Measurements from ENCODE around the gene PCDH9. TPM values are rescaled to one million over a fixed set of nuclear protein-coding genes. Genes with fewer than 3 reads are reported as not detected.

Gene PCDH9
- total RNA-seq, 1 donor from 2014 or later: 29.7 TPM

DNA sequence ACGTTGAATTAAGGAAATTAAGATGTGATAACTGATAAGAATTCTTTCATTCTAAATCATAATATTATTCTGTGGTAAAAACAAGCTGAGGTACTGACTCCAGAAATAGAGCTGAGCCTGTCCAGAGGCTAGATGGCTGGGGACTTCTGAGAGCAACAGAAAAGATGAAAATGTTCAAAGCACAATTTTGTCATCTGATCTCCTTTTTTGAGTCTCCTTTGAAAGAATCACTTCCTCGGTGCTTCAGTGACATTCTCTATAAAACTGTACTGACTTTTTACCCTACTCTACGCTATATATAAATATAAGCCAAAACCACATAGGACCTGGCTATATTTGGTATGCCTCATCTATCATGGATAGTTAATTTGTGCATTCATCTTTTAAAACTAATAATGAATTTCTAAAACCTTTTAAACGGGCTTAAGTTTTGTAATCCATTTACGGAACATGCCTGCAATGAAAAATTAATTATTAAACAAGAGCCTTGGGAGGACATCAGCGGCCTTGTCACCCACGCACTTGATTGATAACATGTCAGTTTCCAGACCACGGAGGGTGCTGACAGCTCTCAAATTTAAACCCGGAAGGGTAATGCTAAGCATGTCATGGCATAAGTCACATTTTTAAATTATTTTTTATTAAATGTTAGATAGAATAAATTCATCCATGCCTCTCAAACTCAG is 235.5 kb downstream of the PCDH9 start:
- peaks cover 4% of the 10 kb centered on the region for H3K9me3 Mint-ChIP-seq
- TF ChIP-seq CTCF (IDR thresholded peaks at IDR 0.05; ENCODE audit: unreplicated experiment): no peak
- H3K27ac Mint-ChIP-seq: no peak overlapping the region
- peaks cover 24% of the 10 kb centered on the region for H3K4me1 Mint-ChIP-seq
- no peaks in the 10 kb centered on the region for H3K27me3 Mint-ChIP-seq (ENCODE audit: low read depth)
- no peak for DNase-seq (ENCODE audit: low spot score in 2 of 2, unreplicated experiment in 2 of 2)
- H3K4me3 Mint-ChIP-seq: peak overlapping the region; percentile 69
- H3K36me3 Mint-ChIP-seq: no peaks in the 10 kb centered on the region

DNA sequence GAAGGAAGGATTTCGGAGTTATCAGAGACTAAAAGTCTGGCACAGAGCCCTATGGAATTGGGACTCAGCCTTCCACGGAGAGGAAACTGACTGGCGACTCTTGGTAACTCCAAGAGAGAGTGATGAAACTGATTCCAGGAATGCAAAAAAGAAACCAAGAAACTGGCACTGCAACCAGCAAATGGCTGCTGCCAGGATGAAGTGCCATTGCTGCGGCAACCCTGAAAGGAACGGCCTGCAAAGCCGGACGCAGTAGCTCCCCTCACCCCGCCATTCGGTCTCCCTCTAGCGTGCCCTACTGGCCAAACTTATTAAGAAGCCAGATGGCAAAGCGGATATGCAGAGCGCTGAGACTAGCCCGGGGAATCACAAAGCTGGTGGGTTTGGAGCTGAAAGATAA is 236.0 kb downstream of the PCDH9 start:
- no peak overlapping the region for H3K27ac Mint-ChIP-seq
- H3K36me3 Mint-ChIP-seq: no peaks in the 10 kb centered on the region
- peak; percentile 47 for TF ChIP-seq CTCF (IDR thresholded peaks at IDR 0.05; ENCODE audit: unreplicated experiment)
- H3K4me3 Mint-ChIP-seq: peak overlapping the region; percentile 69
- H3K4me1 Mint-ChIP-seq: peaks cover 24% of the 10 kb centered on the region
- H3K27me3 Mint-ChIP-seq (ENCODE audit: low read depth): no peaks in the 10 kb centered on the region
- H3K9me3 Mint-ChIP-seq: peaks cover 3% of the 10 kb centered on the region
- peak; percentile 27 to 65 for DNase-seq (ENCODE audit: low spot score in 2 of 2, unreplicated experiment in 2 of 2)

DNA sequence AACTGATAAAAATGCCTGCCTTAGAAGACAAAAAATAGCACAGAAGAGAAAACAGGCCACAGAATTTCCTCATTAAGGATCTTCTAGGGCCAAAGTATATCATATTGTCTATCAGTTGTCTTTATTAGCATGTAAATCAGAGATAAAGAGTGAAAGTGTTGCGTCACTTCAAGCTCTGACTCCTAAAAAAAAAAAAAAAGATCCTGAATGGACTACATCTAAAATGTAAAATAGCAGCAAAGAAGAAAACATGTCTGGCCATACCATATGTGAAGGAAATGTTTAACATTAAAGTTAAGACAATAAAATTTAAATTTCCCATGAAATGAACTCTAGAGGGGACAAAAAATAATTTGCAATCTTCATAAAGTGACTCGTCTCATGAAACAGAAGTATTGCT is 237.4 kb downstream of the PCDH9 start:
- DNase-seq (ENCODE audit: low spot score in 2 of 2, unreplicated experiment in 2 of 2): no peak
- H3K27me3 Mint-ChIP-seq (ENCODE audit: low read depth): no peaks in the 10 kb centered on the region
- H3K36me3 Mint-ChIP-seq: no peaks in the 10 kb centered on the region
- no peak overlapping the region for H3K4me3 Mint-ChIP-seq
- no peak for TF ChIP-seq CTCF (IDR thresholded peaks at IDR 0.05; ENCODE audit: unreplicated experiment)
- H3K27ac Mint-ChIP-seq: peak overlapping the region; percentile 32
- H3K4me1 Mint-ChIP-seq: peaks cover 24% of the 10 kb centered on the region
- no peaks in the 10 kb centered on the region for H3K9me3 Mint-ChIP-seq

GRCh38 chr13:66992183-66992582 is 238.0 kb downstream of the PCDH9 start:
- no peak overlapping the region for H3K27ac Mint-ChIP-seq
- no peak for TF ChIP-seq CTCF (IDR thresholded peaks at IDR 0.05; ENCODE audit: unreplicated experiment)
- no peaks in the 10 kb centered on the region for H3K27me3 Mint-ChIP-seq (ENCODE audit: low read depth)
- no peaks in the 10 kb centered on the region for H3K9me3 Mint-ChIP-seq
- no peak for DNase-seq (ENCODE audit: low spot score in 2 of 2, unreplicated experiment in 2 of 2)
- peaks cover 24% of the 10 kb centered on the region for H3K4me1 Mint-ChIP-seq
- no peak overlapping the region for H3K4me3 Mint-ChIP-seq
- no peaks in the 10 kb centered on the region for H3K36me3 Mint-ChIP-seq

DNA sequence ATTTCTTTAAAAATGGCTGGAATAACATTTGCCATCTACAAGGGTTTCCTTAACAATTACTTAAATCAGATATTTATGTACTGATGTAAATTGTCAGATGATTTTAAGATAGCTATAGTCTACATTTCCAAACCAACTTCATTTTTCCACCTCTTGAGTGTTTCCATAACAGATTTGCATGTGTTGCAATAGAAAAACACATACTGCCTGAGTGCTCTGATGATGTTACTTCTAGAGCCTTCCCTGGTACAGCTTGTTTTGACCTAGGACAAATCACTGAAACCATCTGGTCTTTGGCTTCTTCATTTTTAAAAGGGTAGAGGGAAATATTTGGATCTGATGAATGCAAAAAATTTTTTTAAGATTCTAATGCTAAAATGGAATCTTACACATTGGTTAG is 245.9 kb downstream of the PCDH9 start:
- no peak for DNase-seq (ENCODE audit: low spot score in 2 of 2, unreplicated experiment in 2 of 2)
- Mint-ChIP-seq H3K27me3 (ENCODE audit: low read depth) (no peaks in the 10 kb centered on the region), H3K9me3 (no peaks in the 10 kb centered on the region), H3K4me3 (no peak overlapping the region), H3K36me3 (no peaks in the 10 kb centered on the region), H3K4me1 (no peaks in the 10 kb centered on the region), H3K27ac (no peak overlapping the region)
- TF ChIP-seq CTCF (IDR thresholded peaks at IDR 0.05; ENCODE audit: unreplicated experiment): no peak
